ENCODE data around the gene USP47. TPM values are rescaled to one million over a fixed set of nuclear protein-coding genes. Genes with fewer than 3 reads are reported as not detected.

Gene USP47
- total and polyA plus RNA-seq, 2 of the 8 experiments (the other 6 are each of a cell fraction or from before 2014, with no cell fraction given): 4.2 to 21.3 TPM

DNA sequence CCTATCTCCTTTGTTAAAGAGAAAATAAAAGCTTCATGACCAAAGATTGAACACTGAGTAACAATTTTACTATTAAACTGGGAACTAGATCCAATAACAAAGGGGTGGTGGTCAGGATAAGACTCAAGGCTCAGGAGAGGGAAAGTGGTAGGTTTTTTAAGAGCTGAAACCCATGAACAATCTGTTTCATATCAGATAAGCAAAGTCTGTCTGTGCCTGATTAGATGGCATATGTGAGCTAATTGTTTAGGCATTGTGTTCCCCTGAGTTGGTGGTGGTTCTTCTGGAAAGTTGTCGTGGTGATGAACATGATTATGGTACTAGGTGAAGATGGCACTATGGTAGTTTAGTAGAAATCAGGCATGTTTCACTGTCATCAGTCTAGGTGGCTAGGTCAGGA lies 24.4 kb downstream of the USP47 start (continued):
- TF ChIP-seq GTF2F1 (IDR thresholded peaks at IDR 0.05; ENCODE audit: borderline replicate concordance, low read depth, low read length) (no peak), FOSL1 (IDR thresholded peaks at IDR 0.05; ENCODE audit: insufficient read depth, low read depth, low read length) (no peak), POLR2AphosphoS5 (IDR thresholded peaks at IDR 0.05; ENCODE audit: low read depth, low read length) (no peak), TEAD4 (IDR thresholded peaks at IDR 0.05; ENCODE audit: low read depth, low read length) (no peak), RXRA (IDR thresholded peaks at IDR 0.05; ENCODE audit: insufficient read depth, low read depth, low read length) (no peak), TBP (IDR thresholded peaks at IDR 0.05; ENCODE audit: low read depth, low read length) (no peak)
